Stomach (tissue), 4 donors: ENCODE data around the gene CREBBP.

Experiments
- CTCF ChIP-seq, 7 experiments: fragments of 450-650 bp in 4 of 7; fragments of 200-600 bp in 3 of 7; sonication (generic) in 3 of 7; IDR thresholded peaks; one replicate each; pipeline ENCODE4 v1.5.1; 2016 to 2019; ENCODE audit warnings: antibody characterized with exemption in 7 of 7, control low read depth in 2 of 7, mild to moderate bottlenecking in 1 of 7
- POLR2A ChIP-seq, 4 donors: fragments of 450-650 bp; IDR thresholded peaks; one replicate each; pipeline ENCODE4 v1.6.1; 2016; ENCODE audit warnings: antibody characterized with exemption in 4 of 4, control low read depth in 2 of 4, mild to moderate bottlenecking in 1 of 4, moderate library complexity in 1 of 4
- POLR2AphosphoS5 ChIP-seq, 3 donors: sonication (generic); formaldehyde crosslinking; IDR thresholded peaks; one replicate each; pipeline ENCODE4 v1.6.1; 2016; ENCODE audit warnings: antibody characterized with exemption in 3 of 3

DNA sequence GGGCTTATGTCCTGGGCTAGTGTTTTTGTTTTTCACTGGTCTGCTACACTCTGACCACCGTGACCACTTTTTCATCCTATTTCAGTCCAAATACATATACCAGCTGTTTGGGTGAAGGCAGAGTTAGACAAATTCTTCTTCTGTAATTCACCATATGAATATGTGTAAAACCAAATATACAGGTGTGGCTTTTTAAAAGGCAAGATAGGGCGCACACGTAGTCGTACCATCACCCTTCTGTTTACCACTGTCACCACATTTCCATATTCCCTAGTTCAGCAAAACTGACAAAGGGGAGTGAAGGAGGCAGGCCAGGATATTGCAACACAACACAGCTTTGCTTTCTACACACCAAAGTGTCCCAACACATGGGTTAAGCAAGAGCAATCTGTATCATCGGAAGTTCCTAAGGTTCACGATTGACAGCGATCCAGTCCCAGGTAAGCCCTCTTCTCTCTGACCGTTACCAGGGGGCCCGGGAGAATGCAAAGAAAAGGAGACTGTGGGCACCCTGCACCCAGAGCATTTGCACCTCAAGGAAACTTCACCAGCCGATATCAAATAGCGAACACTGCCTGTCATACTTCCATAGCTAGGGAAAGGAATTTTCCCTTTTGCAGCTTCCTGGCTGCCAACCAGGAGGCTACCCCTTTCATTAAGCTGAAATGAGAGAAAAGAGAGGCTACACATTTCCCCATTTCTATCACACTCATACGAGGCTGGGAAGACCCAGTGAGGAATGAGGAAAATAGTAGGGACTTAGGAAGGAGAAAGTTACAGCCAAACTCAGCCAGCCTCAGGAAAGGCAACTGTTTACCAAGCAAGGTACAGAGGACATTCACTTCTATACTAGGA lies 23.1 kb downstream of the CREBBP start:
- TF ChIP-seq CTCF (IDR thresholded peaks at IDR 0.05) (no peak), POLR2A (IDR thresholded peaks at IDR 0.05) (no peak), POLR2AphosphoS5 (IDR thresholded peaks at IDR 0.05) (peak; percentile 50 to 86 (median 71))
